ENCODE data around the gene ARMS2.

Gene ARMS2

DNA sequence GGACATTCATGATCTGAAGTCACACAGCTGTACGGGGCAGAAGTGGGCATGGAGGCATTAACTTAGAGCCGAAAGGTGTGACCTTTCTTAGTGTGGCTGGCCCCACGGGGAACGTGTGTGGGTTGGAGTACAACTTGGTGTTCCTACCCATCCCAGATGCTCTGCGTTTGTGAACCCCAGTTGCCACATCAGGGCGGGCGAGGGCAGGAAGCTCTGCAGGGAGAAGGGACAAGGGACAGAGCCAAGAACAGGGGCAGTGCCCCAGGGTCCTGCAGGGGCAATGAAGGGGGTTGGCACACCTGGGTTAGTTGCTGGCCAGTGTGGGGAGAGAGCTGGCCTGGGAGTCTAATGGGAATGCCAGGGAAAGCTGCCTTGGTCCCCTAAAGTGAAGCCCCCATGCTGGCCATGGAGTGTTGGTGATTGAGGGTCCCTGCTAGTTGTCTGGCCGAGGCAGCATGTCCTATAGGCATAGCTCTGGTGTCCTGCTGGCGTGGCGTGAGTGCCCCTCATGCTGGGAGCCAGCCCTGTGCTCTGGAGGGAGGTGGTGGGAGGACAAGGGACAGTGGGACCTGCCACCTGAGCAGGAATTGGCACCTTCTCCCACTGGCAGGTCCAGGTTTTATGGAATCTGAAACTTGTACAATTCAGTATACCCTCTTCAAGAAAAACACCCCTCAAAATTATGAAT lies 25.8 kb downstream of the ARMS2 start:
- H3K4me1 Mint-ChIP-seq: no peaks in the 10 kb centered on the region
- H3K27me3 Mint-ChIP-seq: peaks cover 42% of the 10 kb centered on the region

DNA sequence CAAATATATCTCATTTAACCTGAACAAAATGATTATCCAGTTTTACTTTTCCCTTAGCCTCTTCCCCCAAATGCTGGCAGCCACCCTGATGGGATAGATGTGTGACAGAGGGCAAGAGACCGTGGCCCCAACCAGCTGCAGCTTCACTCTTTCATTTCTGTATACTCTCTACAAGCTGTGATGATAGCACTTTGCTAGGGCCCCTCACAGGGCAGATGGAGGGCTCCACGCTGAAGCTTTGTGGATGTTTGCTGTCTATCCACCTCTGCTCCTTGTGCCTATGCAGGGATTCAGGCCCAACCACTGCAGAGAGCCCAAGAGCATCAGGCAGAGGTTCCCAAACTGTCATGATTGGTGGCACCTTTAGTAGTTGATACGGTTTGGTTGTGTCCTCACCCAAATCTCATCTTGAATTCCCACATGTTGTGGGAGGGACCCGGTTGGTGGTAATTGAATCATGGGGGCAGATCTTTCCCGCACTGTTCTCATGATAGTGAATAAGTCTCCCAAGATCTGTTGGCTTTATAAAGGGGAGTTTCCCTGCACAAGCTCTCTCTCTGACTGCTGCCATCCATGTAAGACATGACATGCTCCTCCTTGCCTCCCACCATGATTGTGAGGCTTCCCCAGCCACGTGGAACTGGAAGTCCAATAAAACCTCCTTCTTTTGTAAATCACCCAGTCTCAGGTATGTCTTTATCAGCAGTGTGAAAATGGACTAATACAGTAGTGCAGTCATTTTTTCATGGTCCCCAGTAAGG lies 27.0 kb downstream of the ARMS2 start:
- Mint-ChIP-seq H3K9me3 (no peaks in the 10 kb centered on the region), H3K27ac (ENCODE audit: low read depth) (no peak overlapping the region), H3K27me3 (peaks cover 36% of the 10 kb centered on the region), H3K36me3 (ENCODE audit: insufficient read depth) (peaks cover 1% of the 10 kb centered on the region), H3K4me3 (no peak overlapping the region), H3K4me1 (no peaks in the 10 kb centered on the region)
- no peak for ATAC-seq (replicated peaks; ENCODE audit: extremely low read depth, poor library complexity, severe bottlenecking)
- DNase-seq (ENCODE audit: low spot score in 2 of 2): no peak

More for the DNA sequence above, 25.8 kb downstream of the ARMS2 start:
- DNase-seq (ENCODE audit: low spot score in 2 of 2): no peak
- no peaks in the 10 kb centered on the region for H3K9me3 Mint-ChIP-seq
- H3K4me3 Mint-ChIP-seq: no peak overlapping the region
- no peak overlapping the region for H3K27ac Mint-ChIP-seq (ENCODE audit: low read depth)
- no peak for ATAC-seq (replicated peaks; ENCODE audit: extremely low read depth, poor library complexity, severe bottlenecking)
- peaks cover 1% of the 10 kb centered on the region for H3K36me3 Mint-ChIP-seq (ENCODE audit: insufficient read depth)

DNA sequence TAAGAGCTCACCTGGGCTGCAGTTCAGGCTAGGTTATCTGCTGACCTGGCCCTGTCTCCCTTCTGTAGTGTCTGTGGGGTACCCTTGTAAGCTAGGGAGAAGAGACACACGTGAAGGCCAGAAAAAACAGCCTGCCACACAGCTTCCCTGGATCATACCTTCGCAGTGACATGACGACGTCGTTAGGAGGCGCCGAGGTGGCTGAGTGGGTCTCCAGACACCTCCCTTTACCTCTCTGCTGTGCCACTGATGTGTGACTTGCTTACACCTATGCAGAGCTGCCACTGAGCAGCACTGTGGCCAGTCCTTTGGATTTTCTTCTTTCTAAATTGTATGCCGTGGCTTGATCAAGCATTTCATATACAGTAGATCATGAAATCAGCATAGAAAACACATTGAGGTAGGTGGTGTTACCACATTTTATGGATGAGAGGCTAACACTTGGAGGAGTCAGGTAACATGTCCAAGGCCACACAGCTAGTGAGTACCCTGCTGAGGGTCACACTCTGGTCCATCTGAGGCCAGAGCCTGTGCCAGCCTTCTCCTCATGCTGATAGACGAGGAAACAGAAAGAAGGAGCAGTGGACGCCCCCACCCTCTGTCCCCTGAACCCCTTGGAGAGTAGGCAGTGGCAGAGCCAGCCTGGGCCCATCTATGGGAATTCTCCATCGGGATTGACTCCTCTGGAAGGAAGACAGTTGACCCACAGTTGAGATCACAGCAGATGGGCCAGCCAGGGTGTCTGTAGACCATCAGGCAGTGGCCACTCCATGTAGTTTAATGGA lies 30.0 kb downstream of the ARMS2 start:
- Mint-ChIP-seq H3K27ac (ENCODE audit: low read depth) (no peak overlapping the region), H3K4me1 (no peaks in the 10 kb centered on the region), H3K36me3 (ENCODE audit: insufficient read depth) (peaks cover 1% of the 10 kb centered on the region), H3K27me3 (peaks cover 33% of the 10 kb centered on the region), H3K4me3 (no peak overlapping the region), H3K9me3 (no peaks in the 10 kb centered on the region)
- DNase-seq (ENCODE audit: low spot score in 2 of 2): no peak
- no peak for ATAC-seq (replicated peaks; ENCODE audit: extremely low read depth, poor library complexity, severe bottlenecking)

DNA sequence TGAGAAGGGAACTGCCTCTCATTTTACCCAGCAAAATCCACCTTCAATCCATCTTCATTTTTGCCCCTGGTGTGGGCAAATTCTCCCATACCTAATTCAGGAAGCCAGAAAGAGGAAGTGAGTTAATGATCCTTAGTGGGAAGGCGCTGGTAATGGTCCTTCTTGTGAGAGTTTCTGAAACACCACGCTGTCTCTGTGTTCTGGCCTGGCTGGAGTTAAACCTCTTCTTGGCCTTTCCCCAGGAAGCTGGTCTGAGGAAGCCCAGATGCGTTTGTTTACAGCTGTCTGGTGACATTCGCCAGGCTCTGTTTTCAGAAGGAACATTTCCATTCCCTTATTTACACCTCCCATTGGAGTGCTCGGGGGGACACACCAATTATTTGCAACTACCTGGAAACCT lies 31.2 kb downstream of the ARMS2 start:
- Mint-ChIP-seq H3K4me1 (peaks cover under 1% of the 10 kb centered on the region), H3K27me3 (peaks cover 23% of the 10 kb centered on the region), H3K4me3 (no peak overlapping the region), H3K9me3 (no peaks in the 10 kb centered on the region), H3K27ac (ENCODE audit: low read depth) (no peak overlapping the region), H3K36me3 (ENCODE audit: insufficient read depth) (peaks cover 1% of the 10 kb centered on the region)
- ATAC-seq (replicated peaks; ENCODE audit: extremely low read depth, poor library complexity, severe bottlenecking) (no peak), DNase-seq (ENCODE audit: low spot score in 2 of 2) (no peak)

DNA sequence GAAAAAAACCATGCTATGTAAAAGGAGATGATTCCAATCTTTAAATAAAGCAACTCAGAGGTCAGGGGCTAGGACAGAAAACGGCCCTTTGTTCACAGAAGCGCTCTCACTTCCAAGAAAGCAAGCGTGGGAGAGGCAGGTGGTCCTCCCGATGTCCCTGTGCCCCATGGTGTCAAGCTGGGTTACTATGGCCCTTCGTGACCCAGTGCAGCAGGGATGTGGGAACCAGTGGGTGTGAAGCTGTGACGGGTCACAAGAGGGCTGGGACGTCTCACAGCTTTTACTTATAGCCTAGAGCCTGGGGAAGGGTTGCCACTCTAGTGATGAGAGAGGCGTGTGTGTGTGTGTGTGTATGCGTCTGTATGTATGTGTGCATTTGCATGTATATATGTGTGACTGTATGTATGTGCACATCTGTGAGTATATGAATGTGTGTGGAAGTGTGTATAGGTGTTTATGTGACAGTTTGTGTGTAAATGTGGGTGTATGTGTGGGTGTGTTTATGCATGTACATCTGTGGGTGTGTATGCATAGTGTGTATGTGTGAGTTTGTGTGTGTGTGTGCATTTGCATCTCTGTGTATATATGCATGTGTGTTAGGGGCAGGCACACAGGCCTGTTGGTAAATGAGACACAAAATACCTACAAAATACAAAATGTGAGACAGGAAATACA lies 32.1 kb downstream of the ARMS2 start:
- DNase-seq (ENCODE audit: low spot score in 2 of 2) (no peak), ATAC-seq (replicated peaks; ENCODE audit: extremely low read depth, poor library complexity, severe bottlenecking) (no peak)
- Mint-ChIP-seq H3K4me1 (peaks cover 9% of the 10 kb centered on the region), H3K27ac (ENCODE audit: low read depth) (no peak overlapping the region), H3K36me3 (ENCODE audit: insufficient read depth) (no peaks in the 10 kb centered on the region), H3K4me3 (no peak overlapping the region), H3K9me3 (no peaks in the 10 kb centered on the region), H3K27me3 (peaks cover 14% of the 10 kb centered on the region)

DNA sequence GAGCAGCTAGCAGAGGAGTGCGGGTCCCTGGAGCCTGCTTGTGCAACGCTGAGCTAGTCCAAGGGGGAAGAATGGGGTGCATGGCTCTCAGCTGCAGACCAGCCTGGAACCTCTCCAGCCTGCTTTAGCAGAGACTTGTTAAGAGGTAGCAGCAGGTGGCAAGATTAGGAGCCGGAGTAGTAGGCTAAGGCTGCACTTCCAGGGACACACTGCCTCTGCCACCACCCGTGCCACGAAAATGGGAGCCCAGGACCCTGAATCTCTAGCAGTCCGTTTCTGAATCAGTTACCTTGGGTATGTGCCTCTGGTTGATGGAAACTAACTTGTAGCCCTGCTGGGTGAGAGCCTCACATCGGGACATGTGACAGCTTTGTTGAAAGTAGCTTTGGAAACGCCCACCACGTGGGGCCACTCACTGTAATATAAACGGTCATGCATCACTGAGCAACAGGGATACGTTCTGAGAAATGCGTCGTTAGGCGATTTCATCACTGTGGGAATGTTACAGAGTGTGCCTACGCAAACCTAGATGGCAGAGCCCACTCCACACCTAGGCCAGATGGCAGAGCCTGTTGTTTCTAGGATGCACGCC lies 32.8 kb downstream of the ARMS2 start:
- Mint-ChIP-seq H3K9me3 (no peaks in the 10 kb centered on the region), H3K4me1 (peaks cover 13% of the 10 kb centered on the region), H3K36me3 (ENCODE audit: insufficient read depth) (no peaks in the 10 kb centered on the region), H3K27ac (ENCODE audit: low read depth) (no peak overlapping the region), H3K4me3 (no peak overlapping the region), H3K27me3 (peaks cover 8% of the 10 kb centered on the region)
- ATAC-seq (replicated peaks; ENCODE audit: extremely low read depth, poor library complexity, severe bottlenecking): no peak
- DNase-seq (ENCODE audit: low spot score in 2 of 2): no peak

DNA sequence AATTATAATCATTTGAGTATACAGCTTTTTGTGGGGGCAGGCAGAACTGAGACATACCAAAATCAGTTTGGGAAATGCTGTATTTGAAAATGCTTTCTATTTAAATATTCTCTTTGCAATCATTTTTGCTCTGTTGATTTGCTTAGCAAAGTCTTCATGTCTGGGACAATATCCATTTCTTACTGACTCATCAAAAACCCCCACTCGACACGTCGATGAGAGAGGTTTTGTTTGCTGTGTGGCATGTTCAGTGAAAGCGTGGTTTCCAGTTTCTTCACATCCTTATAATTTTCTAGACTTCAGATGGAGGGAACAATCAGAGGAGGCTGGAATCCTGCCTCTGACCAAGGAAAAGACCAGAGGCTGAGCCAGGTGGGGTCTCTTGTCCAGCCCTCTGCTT lies 35.8 kb downstream of the ARMS2 start:
- peaks cover 13% of the 10 kb centered on the region for H3K4me1 Mint-ChIP-seq
- H3K27ac Mint-ChIP-seq (ENCODE audit: low read depth): no peak overlapping the region
- no peak for ATAC-seq (replicated peaks; ENCODE audit: extremely low read depth, poor library complexity, severe bottlenecking)
- H3K27me3 Mint-ChIP-seq: peaks cover 21% of the 10 kb centered on the region
- no peak overlapping the region for H3K4me3 Mint-ChIP-seq
- H3K36me3 Mint-ChIP-seq (ENCODE audit: insufficient read depth): peaks cover 2% of the 10 kb centered on the region
- no peak for DNase-seq (ENCODE audit: low spot score in 2 of 2)
- H3K9me3 Mint-ChIP-seq: no peaks in the 10 kb centered on the region

DNA sequence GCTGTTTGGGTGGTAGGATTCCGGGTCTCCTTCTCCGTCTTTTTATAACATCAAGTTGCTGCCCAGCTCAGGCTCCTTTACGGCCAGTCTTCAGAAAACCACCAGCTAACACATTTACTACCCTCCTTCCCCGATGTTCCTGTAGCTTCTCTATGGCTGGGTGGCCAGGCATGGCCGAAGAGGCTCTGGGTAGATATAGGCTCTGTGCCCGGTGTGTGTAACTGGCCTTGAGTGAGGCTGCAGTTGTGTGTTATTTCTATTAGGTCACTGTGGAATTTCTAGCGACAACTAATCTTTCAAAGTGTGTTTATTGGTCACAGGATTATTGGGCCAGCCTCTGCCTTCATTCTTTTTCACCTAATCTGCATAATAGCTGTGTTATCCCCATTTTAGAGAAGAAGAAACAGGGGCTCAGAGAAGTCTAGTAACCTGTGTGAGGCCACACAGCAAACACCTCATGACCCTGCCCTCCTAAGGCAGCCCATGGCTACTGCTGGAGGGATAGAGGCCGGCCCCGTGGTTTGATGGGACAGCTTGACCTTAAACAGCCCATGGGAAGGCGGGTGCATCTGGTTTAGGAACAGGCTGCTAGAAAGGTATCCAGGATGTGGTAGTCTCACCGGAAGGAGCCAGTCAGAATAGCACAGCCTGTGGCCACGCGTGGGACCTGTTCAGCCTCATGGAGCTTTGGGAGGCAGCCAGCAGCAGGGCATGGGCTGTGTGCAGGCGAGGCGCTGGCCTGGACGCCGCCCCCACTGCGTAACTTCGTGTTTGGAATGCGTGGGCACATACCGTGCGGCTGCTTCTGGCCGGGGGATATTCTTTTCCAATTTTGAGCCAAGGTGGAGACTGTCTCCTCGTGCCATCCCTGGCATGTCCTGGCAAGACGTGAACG lies 36.6 kb downstream of the ARMS2 start:
- Mint-ChIP-seq H3K27me3 (peaks cover 21% of the 10 kb centered on the region), H3K4me1 (peaks cover 13% of the 10 kb centered on the region), H3K36me3 (ENCODE audit: insufficient read depth) (peaks cover 2% of the 10 kb centered on the region), H3K27ac (ENCODE audit: low read depth) (no peak overlapping the region), H3K4me3 (no peak overlapping the region), H3K9me3 (no peaks in the 10 kb centered on the region)
- ATAC-seq (replicated peaks; ENCODE audit: extremely low read depth, poor library complexity, severe bottlenecking) (peak; percentile 84), DNase-seq (ENCODE audit: low spot score in 2 of 2) (no peak)

DNA sequence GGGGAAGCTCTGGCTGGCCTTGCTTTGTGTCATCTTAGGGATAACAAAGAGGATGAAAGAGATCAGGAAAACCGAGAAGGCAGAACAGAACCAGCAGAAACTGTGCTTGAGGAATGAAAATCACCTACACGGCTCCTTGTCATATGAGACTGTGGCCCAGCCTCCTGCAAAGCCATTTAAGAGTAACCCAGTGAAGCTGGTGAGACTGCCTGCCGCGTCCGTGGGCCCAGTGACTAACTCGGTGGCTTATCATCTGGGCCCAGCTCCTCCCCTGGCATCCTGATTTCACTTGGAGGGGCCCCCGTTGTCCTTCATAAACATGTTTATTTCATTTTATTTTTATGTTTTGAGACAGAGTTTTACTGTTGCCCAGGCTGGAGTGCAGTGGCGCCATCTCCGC lies 37.6 kb downstream of the ARMS2 start:
- H3K27me3 Mint-ChIP-seq: peaks cover 21% of the 10 kb centered on the region
- no peak for ATAC-seq (replicated peaks; ENCODE audit: extremely low read depth, poor library complexity, severe bottlenecking)
- H3K27ac Mint-ChIP-seq (ENCODE audit: low read depth): no peak overlapping the region
- no peak for DNase-seq (ENCODE audit: low spot score in 2 of 2)
- peaks cover 13% of the 10 kb centered on the region for H3K4me1 Mint-ChIP-seq
- H3K4me3 Mint-ChIP-seq: no peak overlapping the region
- peaks cover 2% of the 10 kb centered on the region for H3K36me3 Mint-ChIP-seq (ENCODE audit: insufficient read depth)
- no peaks in the 10 kb centered on the region for H3K9me3 Mint-ChIP-seq

DNA sequence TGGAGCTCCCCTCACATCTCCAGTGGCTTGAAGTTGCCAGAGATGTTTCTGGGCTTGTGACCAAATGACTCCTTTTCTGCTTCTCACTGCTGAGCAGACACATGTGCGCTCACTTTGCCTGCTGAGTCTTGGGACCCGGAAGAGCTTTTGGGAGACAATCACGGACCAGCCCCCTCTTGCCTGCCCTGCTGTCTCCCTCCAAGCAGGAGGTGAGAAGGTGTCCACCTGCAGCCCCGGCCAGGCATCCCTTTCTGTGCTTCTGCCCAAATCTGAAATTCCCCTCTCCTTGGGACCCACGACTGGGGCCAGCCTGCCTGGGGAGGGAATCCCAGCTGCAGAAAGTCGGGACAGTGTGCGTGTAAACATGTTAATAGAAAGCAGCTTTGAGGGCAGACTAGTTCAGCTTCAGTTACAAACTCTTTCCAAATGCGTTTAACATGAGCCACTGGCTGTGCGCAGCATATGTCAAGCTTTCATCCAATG lies 38.6 kb downstream of the ARMS2 start:
- Mint-ChIP-seq H3K9me3 (no peaks in the 10 kb centered on the region), H3K27ac (ENCODE audit: low read depth) (no peak overlapping the region), H3K27me3 (peaks cover 21% of the 10 kb centered on the region), H3K4me1 (peaks cover 13% of the 10 kb centered on the region), H3K4me3 (no peak overlapping the region), H3K36me3 (ENCODE audit: insufficient read depth) (peaks cover 2% of the 10 kb centered on the region)
- no peak for DNase-seq (ENCODE audit: low spot score in 2 of 2)
- no peak for ATAC-seq (replicated peaks; ENCODE audit: extremely low read depth, poor library complexity, severe bottlenecking)

DNA sequence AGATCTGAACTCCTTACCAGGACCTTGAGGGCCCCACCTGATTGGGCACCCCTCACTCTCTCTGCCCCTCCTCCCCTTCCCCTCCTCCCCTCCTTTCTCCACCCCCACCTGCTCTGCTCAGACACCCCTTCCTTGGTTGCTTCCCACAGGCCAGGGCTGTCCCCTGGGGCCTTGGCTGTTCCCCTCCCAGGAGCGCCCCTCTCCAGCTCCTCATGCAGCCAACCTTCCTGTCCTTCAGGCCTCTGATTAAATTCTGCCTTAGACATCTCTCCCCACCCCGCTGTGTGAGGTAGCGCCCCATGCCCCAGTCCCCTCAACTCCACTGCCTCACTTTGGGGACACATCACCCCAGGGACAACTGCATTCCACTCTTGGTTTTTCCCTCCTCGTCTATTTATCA lies 39.3 kb downstream of the ARMS2 start:
- no peak overlapping the region for H3K4me3 Mint-ChIP-seq
- peaks cover 21% of the 10 kb centered on the region for H3K27me3 Mint-ChIP-seq
- DNase-seq (ENCODE audit: low spot score in 2 of 2) (no peak), ATAC-seq (replicated peaks; ENCODE audit: extremely low read depth, poor library complexity, severe bottlenecking) (no peak)
- H3K9me3 Mint-ChIP-seq: no peaks in the 10 kb centered on the region
- H3K36me3 Mint-ChIP-seq (ENCODE audit: insufficient read depth): peaks cover 2% of the 10 kb centered on the region
- peaks cover 13% of the 10 kb centered on the region for H3K4me1 Mint-ChIP-seq
- peak overlapping the region; percentile 29 for H3K27ac Mint-ChIP-seq (ENCODE audit: low read depth)

Data from central memory CD8-positive, alpha-beta T cell (primary cell).